ENCODE results near the gene PNLIPRP1.

Gene PNLIPRP1

DNA sequence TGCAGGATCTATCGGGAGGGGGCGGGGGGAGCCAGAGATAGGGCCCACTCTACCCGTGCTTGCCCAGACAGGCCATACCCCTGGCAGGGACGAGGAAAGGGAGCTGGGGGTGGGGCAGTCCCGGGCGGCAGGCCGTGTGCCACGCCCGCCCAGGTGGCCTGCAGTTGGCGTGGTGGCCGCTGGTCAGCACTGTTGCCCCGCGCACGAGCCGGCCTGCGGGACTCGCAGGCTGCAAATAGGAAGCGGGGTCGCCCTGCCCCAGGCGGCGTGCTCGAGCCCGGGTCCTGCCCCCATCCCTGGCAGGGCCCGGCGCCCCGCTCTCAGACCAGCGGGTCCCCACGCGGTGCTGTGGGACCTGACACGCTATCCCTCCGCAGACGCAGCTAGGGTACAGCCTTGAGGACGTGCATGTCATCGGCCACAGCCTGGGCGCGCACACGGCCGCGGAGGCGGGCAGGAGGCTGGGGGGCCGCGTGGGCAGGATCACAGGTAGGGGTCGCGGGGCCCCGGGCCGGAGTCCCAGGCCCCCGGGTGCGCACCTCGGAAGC lies 36.7 kb downstream of the PNLIPRP1 start:
- H3K4me3 ChIP-seq (ENCODE audit: low read length) = no peak overlapping the region
- TF ChIP-seq CTCF (IDR thresholded peaks at IDR 0.05; ENCODE audit: insufficient read depth, low read depth, low read length, missing control alignments) = peak; percentile 11
- peak; percentile 15 for DNase-seq (ENCODE audit: low read depth)

GRCh38 chr10:116629340-116629739 lies 38.6 kb downstream of the PNLIPRP1 start:
- TF ChIP-seq CTCF (IDR thresholded peaks at IDR 0.05; ENCODE audit: insufficient read depth, low read depth, low read length, missing control alignments) = no peak
- no peak overlapping the region for H3K4me3 ChIP-seq (ENCODE audit: low read length)
- DNase-seq (ENCODE audit: low read depth) = no peak

DNA sequence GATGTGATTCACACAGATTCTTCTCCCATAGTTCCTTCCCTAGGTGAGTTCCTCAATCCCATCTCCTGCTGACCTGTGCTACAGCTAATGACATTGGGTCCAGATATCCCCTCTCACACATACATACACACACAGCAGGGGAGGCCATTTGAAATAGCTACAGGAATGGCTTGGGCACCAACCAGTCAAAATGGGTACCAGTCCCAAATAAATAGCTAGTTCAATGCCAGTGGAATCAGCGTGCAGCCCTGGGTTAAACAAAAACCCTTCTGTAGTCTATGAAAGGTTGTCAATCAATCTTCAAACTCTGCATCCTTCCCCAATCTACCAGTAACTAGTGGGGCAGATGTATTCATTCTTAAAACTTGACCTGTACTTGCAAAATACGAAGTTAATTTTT lies 39.3 kb downstream of the PNLIPRP1 start:
- no peak for DNase-seq (ENCODE audit: low read depth)
- no peak overlapping the region for H3K4me3 ChIP-seq (ENCODE audit: low read length)
- no peak for TF ChIP-seq CTCF (IDR thresholded peaks at IDR 0.05; ENCODE audit: insufficient read depth, low read depth, low read length, missing control alignments)

- no peak overlapping the region for H3K4me3 ChIP-seq (ENCODE audit: low read length)
- TF ChIP-seq CTCF (IDR thresholded peaks at IDR 0.05; ENCODE audit: insufficient read depth, low read depth, low read length, missing control alignments) = no peak
- no peak for DNase-seq (ENCODE audit: low read depth)
Measured at GRCh38 chr10:116631871-116632295, 41.1 kb downstream of the PNLIPRP1 start.

- H3K4me3 ChIP-seq (ENCODE audit: low read length) = no peak overlapping the region
- TF ChIP-seq CTCF (IDR thresholded peaks at IDR 0.05; ENCODE audit: insufficient read depth, low read depth, low read length, missing control alignments) = no peak
- no peak for DNase-seq (ENCODE audit: low read depth)
Measured at GRCh38 chr10:116632596-116633215, 41.9 kb downstream of the PNLIPRP1 start.

DNA sequence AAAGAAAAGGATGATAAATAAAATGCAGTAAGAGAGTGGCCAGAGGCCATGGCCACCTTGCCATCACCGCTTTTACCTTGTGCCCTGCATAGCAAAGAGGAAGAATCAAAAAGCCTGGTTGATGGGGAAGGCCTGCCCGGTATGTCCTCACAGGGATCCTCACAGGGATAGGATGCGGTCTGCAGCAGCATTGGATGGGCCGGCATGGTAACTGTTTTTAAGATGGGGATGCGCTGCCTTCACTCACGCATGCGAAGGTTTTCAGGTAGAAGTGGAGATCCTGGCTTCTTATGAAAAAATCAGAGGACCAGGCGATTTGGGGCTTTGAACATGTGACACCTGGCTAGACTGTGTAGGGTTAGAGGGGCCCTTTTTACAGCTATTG lies 42.4 kb downstream of the PNLIPRP1 start:
- H3K4me3 ChIP-seq (ENCODE audit: low read length) = no peak overlapping the region
- DNase-seq (ENCODE audit: low read depth) = no peak
- TF ChIP-seq CTCF (IDR thresholded peaks at IDR 0.05; ENCODE audit: insufficient read depth, low read depth, low read length, missing control alignments) = no peak

Data from epithelial cell of esophagus (primary cell).